Fibroblast of skin of abdomen (primary cell): ENCODE measurements around the gene ZBTB46.
A peak's percentile ranks its signal among the peaks of the same experiment; 100 is the strongest.
"Not testable (repeated sequence)": the region's sequence is repeated elsewhere in the genome, so short reads cannot be mapped to it uniquely, and the experiment has no call there.

Experiments used
- DNase-seq: peaks from one replicate; pipeline ENCODE4 v3.0.0-alpha.2; 2013

ZBTB46 gene

GRCh38 chr20:63811491-63811875 lies 19.6 kb downstream of the ZBTB46 start:
- no peak for DNase-seq

- DNase-seq = no peak
Observed at GRCh38 chr20:63810730-63811490, 20.2 kb downstream of the ZBTB46 start.

- no peak for DNase-seq
Observed at GRCh38 chr20:63809856-63810255, 21.2 kb downstream of the ZBTB46 start.

GRCh38 chr20:63808964-63809674 lies 21.9 kb downstream of the ZBTB46 start:
- DNase-seq = no peak

GRCh38 chr20:63808145-63808724 lies 22.8 kb downstream of the ZBTB46 start:
- no peak for DNase-seq

GRCh38 chr20:63807654-63808053 lies 23.4 kb downstream of the ZBTB46 start:
- no peak for DNase-seq

GRCh38 chr20:63804308-63804636 lies 26.8 kb downstream of the ZBTB46 start:
- no peak for DNase-seq

- no peak for DNase-seq
Observed at GRCh38 chr20:63802469-63803240, 28.4 kb downstream of the ZBTB46 start.

- DNase-seq = not testable (repeated sequence)
Observed at GRCh38 chr20:63801174-63801573, 29.9 kb downstream of the ZBTB46 start.

- not testable (repeated sequence) for DNase-seq
Observed at GRCh38 chr20:63800411-63800810, 30.7 kb downstream of the ZBTB46 start.

- DNase-seq = peak; percentile 23
Observed at GRCh38 chr20:63799127-63799526, 31.9 kb downstream of the ZBTB46 start.

GRCh38 chr20:63797175-63797574 lies 33.9 kb downstream of the ZBTB46 start:
- not testable (repeated sequence) for DNase-seq

- no peak for DNase-seq
Observed at GRCh38 chr20:63795178-63795830, 35.8 kb downstream of the ZBTB46 start.

- DNase-seq = no peak
Observed at GRCh38 chr20:63794614-63795013, 36.5 kb downstream of the ZBTB46 start.

GRCh38 chr20:63792866-63793265 lies 38.2 kb downstream of the ZBTB46 start:
- DNase-seq = no peak

GRCh38 chr20:63791497-63792156 lies 39.4 kb downstream of the ZBTB46 start:
- no peak for DNase-seq

- no peak for DNase-seq
Observed at GRCh38 chr20:63790572-63791168, 40.4 kb downstream of the ZBTB46 start.

- no peak for DNase-seq
Observed at GRCh38 chr20:63789836-63790571, 41.1 kb downstream of the ZBTB46 start.

- no peak for DNase-seq
Observed at GRCh38 chr20:63787749-63788148, 43.3 kb downstream of the ZBTB46 start.

- DNase-seq = no peak
Observed at GRCh38 chr20:63787302-63787701, 43.8 kb downstream of the ZBTB46 start.

GRCh38 chr20:63785691-63786131 lies 45.4 kb downstream of the ZBTB46 start:
- DNase-seq = no peak
